ENCODE results near the gene MYOD1.

GRCh38 chr11:17747131-17747955, 28.0 kb downstream of the MYOD1 start:
- no peak for TF ChIP-seq CTCF (IDR thresholded peaks at IDR 0.05)
- TF ChIP-seq EP300 (IDR thresholded peaks at IDR 0.05; ENCODE audit: low read depth) = no peak

Measured in transverse colon (tissue), 3 donors.